Left ventricle myocardium inferior (tissue), 1 donor: Measurements from ENCODE around the gene PLA2G2F. TPM values are rescaled to one million over a fixed set of nuclear protein-coding genes. Genes with fewer than 3 reads are reported as not detected.

Experiments used
- DNase-seq: peaks from one replicate; pipeline ENCODE4 v3.0.0-alpha.2; 2020
- H3K27ac ChIP-seq: fragments of 200-600 bp; replicated peaks from 2 replicates; pipeline ENCODE4 v1.8.0; 2021
- H3K27me3 ChIP-seq: fragments of 200-600 bp; 2 replicates; pipeline ENCODE4 v1.8.0; 2021; ENCODE audit warnings: low read depth
- H3K36me3 ChIP-seq: fragments of 200-600 bp; 2 replicates; pipeline ENCODE4 v1.8.0; 2021
- H3K4me1 ChIP-seq: fragments of 200-600 bp; 2 replicates; pipeline ENCODE4 v1.8.0; 2021
- H3K4me3 ChIP-seq: fragments of 200-600 bp; 2 replicates; pipeline ENCODE4 v1.8.0; 2021; ENCODE audit warnings: mild to moderate bottlenecking, moderate library complexity
- H3K9me3 ChIP-seq: fragments of 200-600 bp; replicated peaks from 2 replicates; pipeline ENCODE4 v1.8.0; 2021
- intact Hi-C: fragments of 100-400 bp; cut with micrococcal nuclease; formaldehyde crosslinking; loops from one replicate; pipeline ENCODE4 v1.11.0; 2022
- total RNA-seq: library from RNA; stranded (reverse); fragmentation: NEBNext Ultra II Directional; extraction: Animal tissue kit (Norgen Biotek cat#: 25700); gene quantifications from one replicate; pipeline ENCODE4 v1.2.1, GENCODE V29; 2021
- TF ChIP-seq, protein P1 (sequence below): fragments of 200-600 bp; IDR thresholded peaks from 2 replicates; pipeline ENCODE4 v1.8.0; 2021; ENCODE audit warnings: antibody characterized with exemption, mild to moderate bottlenecking, borderline replicate concordance
- donor health status: DM: no; HTN: yes; CAD: no; lungs with severe emphysema.

Gene PLA2G2F
- total RNA-seq, 1 donor from 2014 or later, result not detected

GRCh38 chr1:20143734-20144565 lies 4.8 kb downstream of the PLA2G2F start:
- DNase-seq, result no peak
- TF ChIP-seq, protein P1, sequence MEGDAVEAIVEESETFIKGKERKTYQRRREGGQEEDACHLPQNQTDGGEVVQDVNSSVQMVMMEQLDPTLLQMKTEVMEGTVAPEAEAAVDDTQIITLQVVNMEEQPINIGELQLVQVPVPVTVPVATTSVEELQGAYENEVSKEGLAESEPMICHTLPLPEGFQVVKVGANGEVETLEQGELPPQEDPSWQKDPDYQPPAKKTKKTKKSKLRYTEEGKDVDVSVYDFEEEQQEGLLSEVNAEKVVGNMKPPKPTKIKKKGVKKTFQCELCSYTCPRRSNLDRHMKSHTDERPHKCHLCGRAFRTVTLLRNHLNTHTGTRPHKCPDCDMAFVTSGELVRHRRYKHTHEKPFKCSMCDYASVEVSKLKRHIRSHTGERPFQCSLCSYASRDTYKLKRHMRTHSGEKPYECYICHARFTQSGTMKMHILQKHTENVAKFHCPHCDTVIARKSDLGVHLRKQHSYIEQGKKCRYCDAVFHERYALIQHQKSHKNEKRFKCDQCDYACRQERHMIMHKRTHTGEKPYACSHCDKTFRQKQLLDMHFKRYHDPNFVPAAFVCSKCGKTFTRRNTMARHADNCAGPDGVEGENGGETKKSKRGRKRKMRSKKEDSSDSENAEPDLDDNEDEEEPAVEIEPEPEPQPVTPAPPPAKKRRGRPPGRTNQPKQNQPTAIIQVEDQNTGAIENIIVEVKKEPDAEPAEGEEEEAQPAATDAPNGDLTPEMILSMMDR, result no peak

DNA sequence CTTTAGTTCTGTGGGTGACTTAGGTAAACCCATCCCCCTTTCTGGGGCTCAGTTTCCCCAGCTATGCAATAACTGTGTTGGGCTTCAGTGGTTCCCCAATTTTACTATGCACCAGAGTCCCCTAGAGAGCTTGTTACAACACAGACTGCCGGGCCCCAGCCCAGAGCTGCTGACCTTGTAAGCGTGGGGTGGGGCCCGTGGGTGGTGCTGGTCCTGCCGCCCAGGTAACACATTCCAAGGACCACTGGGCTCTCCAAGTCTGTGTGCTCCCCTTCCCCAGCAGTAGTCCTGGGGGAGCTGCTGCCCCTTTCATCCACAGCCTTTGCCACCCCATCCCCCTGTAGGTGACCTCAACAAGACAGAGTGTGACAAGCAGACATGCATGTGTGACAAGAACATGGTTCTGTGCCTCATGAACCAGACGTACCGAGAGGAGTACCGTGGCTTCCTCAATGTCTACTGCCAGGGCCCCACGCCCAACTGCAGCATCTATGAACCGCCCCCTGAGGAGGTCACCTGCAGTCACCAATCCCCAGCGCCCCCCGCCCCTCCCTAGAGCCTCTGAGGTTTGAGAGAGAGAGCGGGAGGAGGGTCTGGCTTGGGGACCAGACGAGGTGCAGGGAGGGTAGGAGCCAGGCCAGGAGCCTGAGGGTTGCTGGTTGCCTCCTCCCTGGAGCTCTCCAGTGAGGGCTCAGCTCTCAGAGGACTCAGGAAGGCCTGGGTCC lies 8.9 kb downstream of the PLA2G2F start:
- Histone ChIP-seq H3K4me3 (no peak overlapping the region), H3K4me1 (peaks cover 14% of the 10 kb centered on the region), H3K36me3 (no peaks in the 10 kb centered on the region), H3K9me3 (no peaks in the 10 kb centered on the region), H3K27me3 (peaks cover 33% of the 10 kb centered on the region), H3K27ac (no peak overlapping the region)
- DNase-seq, result no peak
- TF ChIP-seq, protein P1, result no peak
- intact Hi-C loops, result no loop called here

More at GRCh38 chr1:20143734-20144565, 4.8 kb downstream of the PLA2G2F start:
- intact Hi-C loops, result no loop called here
- Histone ChIP-seq H3K36me3 (no peaks in the 10 kb centered on the region), H3K27ac (no peak overlapping the region), H3K4me3 (no peak overlapping the region), H3K9me3 (no peaks in the 10 kb centered on the region), H3K4me1 (no peaks in the 10 kb centered on the region), H3K27me3 (peaks cover 21% of the 10 kb centered on the region)

GRCh38 chr1:20148571-20149500 lies 9.7 kb downstream of the PLA2G2F start:
- Histone ChIP-seq H3K36me3 (no peaks in the 10 kb centered on the region), H3K4me3 (no peak overlapping the region), H3K4me1 (peaks cover 18% of the 10 kb centered on the region), H3K27me3 (peaks cover 33% of the 10 kb centered on the region), H3K27ac (no peak overlapping the region), H3K9me3 (no peaks in the 10 kb centered on the region)
- no peak for DNase-seq
- TF ChIP-seq, protein P1, result no peak
- intact Hi-C loops, result no loop called here

DNA sequence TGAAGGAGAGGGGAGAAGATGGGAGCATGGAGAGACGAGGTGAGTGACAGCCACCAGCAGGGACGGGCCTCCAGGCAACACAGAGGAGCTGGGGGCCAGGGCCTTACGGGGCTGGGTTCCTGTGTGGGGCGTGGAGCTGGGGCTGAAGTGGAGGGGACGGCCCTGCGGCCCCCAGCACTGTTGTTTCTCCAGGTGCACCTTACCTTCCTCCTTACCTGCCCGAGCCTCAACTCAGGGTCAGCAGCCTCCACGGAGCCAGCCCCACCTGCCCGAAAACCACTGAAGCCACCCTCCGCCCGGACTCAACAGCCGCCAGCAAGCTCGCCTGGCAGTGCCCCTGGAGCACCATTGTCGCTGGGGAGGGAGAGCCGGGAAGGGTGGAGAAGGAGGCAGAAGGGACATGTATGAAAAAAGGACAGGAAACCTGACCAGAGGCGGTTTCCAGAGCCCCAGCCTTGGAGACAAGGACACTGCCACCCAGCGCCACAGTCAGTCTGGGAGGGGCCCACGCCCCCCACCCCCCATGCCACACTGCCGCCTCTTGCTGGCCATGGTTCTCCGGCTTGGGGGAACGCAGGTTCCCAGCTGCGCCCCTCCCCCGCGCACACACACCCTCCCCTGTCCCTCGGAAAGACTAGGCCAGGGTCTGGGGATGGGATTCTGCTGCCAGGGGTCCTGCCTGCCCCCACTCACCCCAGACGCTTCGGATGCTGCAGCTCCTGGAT lies 10.6 kb downstream of the PLA2G2F start:
- Histone ChIP-seq H3K4me3 (no peak overlapping the region), H3K27me3 (peaks cover 33% of the 10 kb centered on the region), H3K4me1 (peaks cover 18% of the 10 kb centered on the region), H3K27ac (no peak overlapping the region), H3K9me3 (no peaks in the 10 kb centered on the region), H3K36me3 (no peaks in the 10 kb centered on the region)
- intact Hi-C loops, result loop anchor here (5.0 kb wide), 1 partner anchor 232 kb away; no protein-coding TSS in a partner anchor
- DNase-seq, result no peak
- TF ChIP-seq, protein P1, result no peak
